Adrenal gland (tissue), 12 donors: Measurements from ENCODE around the gene TRMT61A. TPM values are rescaled to one million over a fixed set of nuclear protein-coding genes. Genes with fewer than 3 reads are reported as not detected.

Source experiments
- DNase-seq, 7 donors: peaks; one replicate each; pipeline ENCODE4 v3.0.0-alpha.2; 2019 to 2020
- H3K27ac ChIP-seq, 5 donors: fragments of 200-600 bp; sonication (generic) in 4 of 5; 1 replicate in 3 of 5; 2 replicates in 2 of 5; pipeline versions ENCODE4 v1.5.1 to v1.8.0; 2016 to 2020; ENCODE audit warnings: mild to moderate bottlenecking in 1 of 5
- H3K27me3 ChIP-seq: fragments of 200-600 bp; 2 replicates; pipeline ENCODE4 v1.8.0; 2021
- H3K36me3 ChIP-seq, 2 donors: fragments of 200-600 bp; replicated peaks in 1 of 2; 1 replicate in 1 of 2; 2 replicates in 1 of 2; pipeline versions ENCODE4 v1.5.1 to v1.8.0; 2018 to 2022
- H3K4me1 ChIP-seq, 2 donors: fragments of 200-600 bp; replicated peaks in 1 of 2; 1 replicate in 1 of 2; 2 replicates in 1 of 2; pipeline versions ENCODE4 v1.5.1 to v1.8.0; 2018 to 2021
- H3K4me3 ChIP-seq, 4 donors: fragments of 200-600 bp; sonication (generic) in 3 of 4; one replicate each; pipeline ENCODE4 v1.5.1; 2016 to 2018
- H3K9me3 ChIP-seq, 3 donors: fragments of 200-600 bp; sonication (generic) in 1 of 3; replicated peaks in 1 of 3; 1 replicate in 2 of 3; 2 replicates in 1 of 3; pipeline versions ENCODE4 v1.5.1 to v1.8.0; 2016 to 2021
- CTCF ChIP-seq, 6 experiments: fragments of 450-650 bp in 4 of 6; fragments of 200-600 bp in 2 of 6; sonication (generic) in 1 of 6; IDR thresholded peaks; 1 replicate in 5 of 6; 2 replicates in 1 of 6; pipeline versions ENCODE4 v1.5.1 to v1.8.0; 2016 to 2021; ENCODE audit warnings: antibody characterized with exemption in 6 of 6, mild to moderate bottlenecking in 2 of 6, moderate library complexity in 1 of 6
- POLR2A ChIP-seq, 2 donors: fragments of 450-650 bp; IDR thresholded peaks; one replicate each; pipeline ENCODE4 v1.6.1; 2017; ENCODE audit warnings: antibody characterized with exemption in 2 of 2, mild to moderate bottlenecking in 2 of 2, moderate library complexity in 1 of 2
- WGBS, 4 donors: extraction: QIAGEN DNeasy Blood & Tissue Kit in 2 of 4; methylation state at CpG; one replicate each; pipeline versions ENCODE4 v1.1.5 to v1.1.7; 2013 to 2017; 5-methylcytosine and 5-hydroxymethylcytosine counted together
- intact Hi-C, 2 donors: fragments of 100-400 bp; cut with DNase I; formaldehyde crosslinking; loops; one replicate each; pipeline versions ENCODE4 v1.14.1 to v1.15.0; 2022 to 2023
- polyA plus RNA-seq, 3 donors: library from polyadenylated mRNA; stranded (reverse); fragments of 200-250 nt in 2 of 3; fragments of 350-450 nt in 1 of 3; fragmentation: Illumina TruSeq in 1 of 3; extraction: RNeasy Lipid Tissue Mini Kit (QIAGEN cat#74804) in 1 of 3; gene quantifications; one replicate each; pipeline ENCODE4 v1.2.3, GENCODE V29; 2013 to 2014
- total RNA-seq, 9 donors: library from RNA; depleted of rRNA in 4 of 9; stranded (reverse); fragments of >200 nt in 4 of 9; fragments of 120-200 nt in 1 of 9; fragmentation: NEBNext Ultra II Directional in 1 of 9; extraction: Animal tissue kit (Norgen Biotek cat#: 25700) in 1 of 9; gene quantifications; one replicate each; pipeline versions ENCODE4 v1.1.0 to v1.2.4, GENCODE V29; 2013 to 2023
- donor health status: healthy with polysubstance abuse.
- donor health status: Bipolar disorder and iron deficiency.
- donor health status: DM: yes; HTN: yes; CAD: no.
- donor health status: DM: no; HTN: no; CAD: no.
- donor health status: DM: no; HTN: no; CAD: no.
- donor health status: DM: yes; HTN: yes; CAD: no.

The TRMT61A gene
- total and polyA plus RNA-seq, 12 donors = 2.5 to 26.0 (median 13.5) TPM

- intact Hi-C loops = loop anchor here in 1 of 2 donors (5.0 kb wide), 1 partner anchor 42 kb away; no protein-coding TSS in a partner anchor
- TF ChIP-seq POLR2A (IDR thresholded peaks at IDR 0.05) (no peak), CTCF (IDR thresholded peaks at IDR 0.05) (peak in 4 of 6 experiments; percentile 27 to 47 (median 33))
- Histone ChIP-seq H3K27me3 (no peaks in the 10 kb centered on the region), H3K36me3 (peaks cover 4 to 56% of the 10 kb centered on the region in 2 donors), H3K4me3 (no peak overlapping the region), H3K4me1 (peaks cover 18 to 27% of the 10 kb centered on the region in 2 donors), H3K27ac (peak overlapping the region in 1 of 5 donors; percentile 49), H3K9me3 (no peaks in the 10 kb centered on the region)
- WGBS, 4 donors = 66 to 72% (median 69%) methylated on average over 8 of the region's 8 CpGs
- peak in 6 of 7 donors; percentile 23 to 66 (median 56) for DNase-seq
Measured at GRCh38 chr14:103504991-103505565, 23.9 kb upstream of the TRMT61A start.

GRCh38 chr14:103507751-103508150 is 21.2 kb upstream of the TRMT61A start:
- H3K4me1 ChIP-seq = peaks cover 18 to 26% of the 10 kb centered on the region in 2 donors
- peaks cover 4 to 41% of the 10 kb centered on the region in 2 donors for H3K36me3 ChIP-seq
- no peaks in the 10 kb centered on the region for H3K9me3 ChIP-seq
- TF ChIP-seq POLR2A (IDR thresholded peaks at IDR 0.05) (no peak), CTCF (IDR thresholded peaks at IDR 0.05) (no peak)
- no peak overlapping the region for H3K4me3 ChIP-seq
- DNase-seq = peak in 3 of 7 donors; percentile 6 to 44 (median 10)
- 77 to 88% (median 83%) methylated on average over 3 of the region's 3 CpGs for WGBS, 4 donors
- intact Hi-C loops = no loop called here
- H3K27me3 ChIP-seq = no peaks in the 10 kb centered on the region
- H3K27ac ChIP-seq = peak overlapping the region in 4 of 5 donors; percentile 17 to 53 (median 32)

DNA sequence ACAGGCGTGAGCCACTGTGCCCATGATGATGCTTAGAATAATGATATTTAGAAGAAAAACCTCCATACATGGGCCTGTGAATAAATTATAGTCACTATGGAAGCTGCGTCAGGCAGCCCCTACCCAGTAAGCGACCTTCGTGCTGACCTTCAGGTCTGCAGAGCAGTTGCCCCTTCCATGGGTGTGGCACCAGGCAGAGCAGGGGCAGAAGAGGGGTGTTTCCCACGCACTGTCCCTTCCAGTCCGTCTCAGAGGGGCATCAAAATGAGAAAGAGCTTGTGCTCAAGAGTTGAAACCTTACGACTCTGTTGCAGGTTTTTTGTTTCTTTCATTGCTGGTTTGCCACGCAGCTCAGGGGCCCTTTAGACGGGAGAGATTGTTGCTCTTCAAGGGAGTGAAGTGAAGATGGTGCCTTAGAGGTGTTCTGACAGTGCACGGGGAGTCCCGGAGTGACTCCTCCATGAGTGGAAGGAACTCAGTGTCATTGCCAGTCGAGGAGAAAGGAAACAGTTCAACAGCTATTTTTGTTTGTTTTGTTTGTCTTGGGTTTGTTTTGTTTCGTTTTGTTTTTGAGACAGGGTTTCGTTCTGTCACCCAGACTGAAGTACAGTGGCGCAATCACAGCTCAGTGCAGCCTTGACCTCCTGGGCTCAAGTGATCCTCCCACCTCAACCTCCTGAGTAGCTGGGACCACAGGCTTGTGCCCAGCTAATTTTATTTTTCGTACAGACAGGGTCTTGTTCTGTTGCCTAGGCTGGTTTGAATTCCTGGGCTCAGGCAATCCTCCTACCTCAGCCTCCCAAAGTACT is 20.3 kb upstream of the TRMT61A start:
- WGBS, 4 donors = 49 to 60% (median 53%) methylated on average over 16 of the region's 16 CpGs
- Histone ChIP-seq H3K4me1 (peaks cover 18 to 29% of the 10 kb centered on the region in 2 donors), H3K27ac (peak overlapping the region in 4 of 5 donors; percentile 18 to 62 (median 44)), H3K4me3 (no peak overlapping the region), H3K36me3 (peaks cover 0 to 31% of the 10 kb centered on the region in 2 donors), H3K27me3 (no peaks in the 10 kb centered on the region), H3K9me3 (no peaks in the 10 kb centered on the region)
- intact Hi-C loops = no loop called here
- peak in 4 of 7 donors; percentile 57 to 79 (median 70) for DNase-seq
- TF ChIP-seq CTCF (IDR thresholded peaks at IDR 0.05) (no peak), POLR2A (IDR thresholded peaks at IDR 0.05) (no peak)
